ENCODE results near the gene TDRD6. TPM values are rescaled to one million over a fixed set of nuclear protein-coding genes. Genes with fewer than 3 reads are reported as not detected.

Gene TDRD6
- total RNA-seq, 1 donor from 2014 or later, result 0.07 TPM

DNA sequence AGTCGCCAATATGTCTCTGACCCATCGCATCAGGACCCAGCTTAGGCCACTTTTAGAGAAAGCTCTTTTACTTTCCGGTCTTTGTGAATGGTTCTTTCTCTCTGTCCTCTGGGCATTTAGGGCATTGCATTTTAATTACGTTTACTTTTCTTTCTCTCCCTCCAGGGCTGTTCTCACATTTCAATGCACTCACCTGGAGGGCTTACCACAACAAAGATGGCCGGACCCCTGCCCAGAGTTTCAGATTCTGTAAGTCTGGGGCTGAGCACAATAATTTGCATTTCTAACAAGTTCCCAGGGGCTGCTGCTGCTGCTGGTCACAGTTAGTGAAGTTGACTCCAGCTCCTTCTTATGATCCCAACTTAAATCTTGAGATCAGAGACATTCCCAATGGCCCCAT, 62.0 kb downstream of the TDRD6 start:
- no peak overlapping the region for H3K27ac Mint-ChIP-seq (ENCODE audit: unreplicated experiment)
- no peak overlapping the region for H3K4me3 Mint-ChIP-seq (ENCODE audit: unreplicated experiment)
- peaks cover 14% of the 10 kb centered on the region for H3K27me3 Mint-ChIP-seq (ENCODE audit: low read depth)
- H3K36me3 Mint-ChIP-seq (ENCODE audit: low read depth), result no peaks in the 10 kb centered on the region
- TF ChIP-seq, protein P1, sequence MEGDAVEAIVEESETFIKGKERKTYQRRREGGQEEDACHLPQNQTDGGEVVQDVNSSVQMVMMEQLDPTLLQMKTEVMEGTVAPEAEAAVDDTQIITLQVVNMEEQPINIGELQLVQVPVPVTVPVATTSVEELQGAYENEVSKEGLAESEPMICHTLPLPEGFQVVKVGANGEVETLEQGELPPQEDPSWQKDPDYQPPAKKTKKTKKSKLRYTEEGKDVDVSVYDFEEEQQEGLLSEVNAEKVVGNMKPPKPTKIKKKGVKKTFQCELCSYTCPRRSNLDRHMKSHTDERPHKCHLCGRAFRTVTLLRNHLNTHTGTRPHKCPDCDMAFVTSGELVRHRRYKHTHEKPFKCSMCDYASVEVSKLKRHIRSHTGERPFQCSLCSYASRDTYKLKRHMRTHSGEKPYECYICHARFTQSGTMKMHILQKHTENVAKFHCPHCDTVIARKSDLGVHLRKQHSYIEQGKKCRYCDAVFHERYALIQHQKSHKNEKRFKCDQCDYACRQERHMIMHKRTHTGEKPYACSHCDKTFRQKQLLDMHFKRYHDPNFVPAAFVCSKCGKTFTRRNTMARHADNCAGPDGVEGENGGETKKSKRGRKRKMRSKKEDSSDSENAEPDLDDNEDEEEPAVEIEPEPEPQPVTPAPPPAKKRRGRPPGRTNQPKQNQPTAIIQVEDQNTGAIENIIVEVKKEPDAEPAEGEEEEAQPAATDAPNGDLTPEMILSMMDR (IDR thresholded peaks at IDR 0.05), result no peak
- no peak for DNase-seq (ENCODE audit: low spot score)
- H3K4me1 Mint-ChIP-seq (ENCODE audit: low read depth), result no peaks in the 10 kb centered on the region
- no peaks in the 10 kb centered on the region for H3K9me3 Mint-ChIP-seq (ENCODE audit: low read depth)

DNA sequence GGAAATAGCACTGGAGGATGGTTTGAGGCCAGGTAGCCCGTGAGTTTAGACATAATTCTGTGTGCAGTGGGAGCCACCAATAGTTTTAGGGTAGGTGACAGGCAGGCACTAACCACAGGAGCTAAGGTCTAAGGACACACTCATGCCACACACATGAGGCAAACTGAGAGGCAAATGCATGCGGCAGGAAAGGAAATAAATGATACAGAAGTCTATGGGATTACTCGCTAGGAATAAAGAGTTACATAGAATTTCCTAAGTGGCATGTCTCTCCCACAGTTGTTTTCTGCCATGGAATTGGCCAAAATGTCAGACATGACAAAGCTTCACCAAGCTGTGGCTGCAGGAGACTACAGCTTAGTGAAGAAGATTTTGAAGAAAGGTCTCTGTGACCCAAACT, 64.0 kb downstream of the TDRD6 start:
- H3K9me3 Mint-ChIP-seq (ENCODE audit: low read depth), result no peaks in the 10 kb centered on the region
- no peak overlapping the region for H3K4me3 Mint-ChIP-seq (ENCODE audit: unreplicated experiment)

More for the DNA sequence above, 64.0 kb downstream of the TDRD6 start:
- TF ChIP-seq, protein P1 (IDR thresholded peaks at IDR 0.05), result no peak
- no peak for DNase-seq (ENCODE audit: low spot score)
- Mint-ChIP-seq H3K4me1 (ENCODE audit: low read depth) (no peaks in the 10 kb centered on the region), H3K36me3 (ENCODE audit: low read depth) (no peaks in the 10 kb centered on the region), H3K27me3 (ENCODE audit: low read depth) (no peaks in the 10 kb centered on the region), H3K27ac (ENCODE audit: unreplicated experiment) (no peak overlapping the region)

Other genes starting within 250 kb of the TDRD6 start
- 3.7 to 23.9 TPM (median 23.8 TPM) in 3 replicates for gene RCAN2, start 196.4 kb upstream of the TDRD6 start, total RNA-seq
- 0.31 to 0.62 TPM in 2 of 3 replicates, not detected in the other for gene CYP39A1, start 35.1 kb upstream of the TDRD6 start, total RNA-seq
- gene SLC25A27, start 34.9 kb upstream of the TDRD6 start, total RNA-seq, result 5.7 to 6.8 TPM (median 6.5 TPM) in 3 replicates
- not detected in 3 replicates for gene PLA2G7, start 47.5 kb downstream of the TDRD6 start, total RNA-seq
- not detected in 3 replicates for gene ANKRD66, start 59.0 kb downstream of the TDRD6 start, total RNA-seq
- not detected in 3 replicates for gene MEP1A, start 105.5 kb downstream of the TDRD6 start, total RNA-seq
- 0.67 to 0.95 TPM in 2 of 3 replicates, not detected in the other for gene ADGRF5, start 234.1 kb downstream of the TDRD6 start, total RNA-seq

Data from chondrocyte (in vitro differentiated cells).